Trophoblast cell (in vitro differentiated cells and primary cell): ENCODE measurements around the gene FRMPD4.
A peak's percentile ranks its signal among the peaks of the same experiment; 100 is the strongest.

Experiments
- DNase-seq, 2 donors: peaks; one replicate each; pipeline ENCODE4 v3.0.0-alpha.2; 2016
- H2AFZ ChIP-seq: 2 replicates; pipeline ENCODE4 v1.6.1; 2013; ENCODE audit warnings: low read length, moderate library complexity, mild to moderate bottlenecking; ENCODE audit not compliant: insufficient read depth, poor library complexity
- H2AK5ac ChIP-seq: 2 replicates; pipeline ENCODE4 v1.6.1; 2013; ENCODE audit warnings: mild to moderate bottlenecking, low read length
- H2BK120ac ChIP-seq: 2 replicates; pipeline ENCODE4 v1.6.1; 2013; ENCODE audit warnings: low read length, mild to moderate bottlenecking, moderate library complexity; ENCODE audit not compliant: insufficient read depth, poor library complexity
- H2BK12ac ChIP-seq: 2 replicates; pipeline ENCODE4 v1.6.1; 2013; ENCODE audit warnings: mild to moderate bottlenecking, low read length, moderate library complexity
- H2BK5ac ChIP-seq: 2 replicates; pipeline ENCODE4 v1.6.1; 2013; ENCODE audit warnings: low read length, low read depth, moderate library complexity, mild to moderate bottlenecking; ENCODE audit not compliant: poor library complexity
- H3K14ac ChIP-seq: 2 replicates; pipeline ENCODE4 v1.6.1; 2013; ENCODE audit warnings: mild to moderate bottlenecking, low read length
- H3K18ac ChIP-seq: 2 replicates; pipeline ENCODE4 v1.6.1; 2013; ENCODE audit warnings: mild to moderate bottlenecking, low read length
- H3K23ac ChIP-seq: 2 replicates; pipeline ENCODE4 v1.6.1; 2013; ENCODE audit warnings: low read length
- H3K27ac ChIP-seq: 2 replicates; pipeline ENCODE4 v1.5.1; 2013; ENCODE audit warnings: low read depth, mild to moderate bottlenecking, inconsistent platforms, low read length, moderate library complexity
- H3K27me3 ChIP-seq: 2 replicates; pipeline ENCODE4 v1.6.1; 2013; ENCODE audit warnings: inconsistent platforms, mild to moderate bottlenecking, low read length, moderate library complexity; ENCODE audit not compliant: insufficient read depth
- H3K36me3 ChIP-seq, 2 experiments: 1 replicate in 1 of 2; 2 replicates in 1 of 2; pipeline ENCODE4 v1.6.1; 2013; ENCODE audit warnings: low read length in 2 of 2, mild to moderate bottlenecking in 2 of 2, moderate library complexity in 1 of 2; ENCODE audit not compliant: insufficient read depth in 2 of 2, control insufficient read depth in 1 of 2
- H3K4ac ChIP-seq: 2 replicates; pipeline ENCODE4 v1.6.1; 2013; ENCODE audit warnings: low read depth, mild to moderate bottlenecking, low read length, moderate library complexity
- H3K4me1 ChIP-seq, 2 experiments: 1 replicate in 1 of 2; 2 replicates in 1 of 2; pipeline ENCODE4 v1.6.1; 2013; ENCODE audit warnings: low read length in 2 of 2, mild to moderate bottlenecking in 2 of 2, moderate library complexity in 1 of 2; ENCODE audit not compliant: insufficient read depth in 2 of 2, control insufficient read depth in 1 of 2
- H3K4me2 ChIP-seq: 2 replicates; pipeline ENCODE4 v1.6.1; 2013; ENCODE audit warnings: inconsistent platforms, mild to moderate bottlenecking, low read length, moderate library complexity
- H3K4me3 ChIP-seq: 2 replicates; pipeline ENCODE4 v1.5.1; 2013; ENCODE audit warnings: mild to moderate bottlenecking, low read depth, low read length, inconsistent platforms
- H3K79me1 ChIP-seq: one replicate; pipeline ENCODE4 v1.6.1; 2013; ENCODE audit warnings: low read length
- H3K79me2 ChIP-seq: 2 replicates; pipeline ENCODE4 v1.6.1; 2013; ENCODE audit warnings: low read length, mild to moderate bottlenecking; ENCODE audit not compliant: control insufficient read depth, insufficient read depth, poor library complexity
- H3K9ac ChIP-seq: 2 replicates; pipeline ENCODE4 v1.6.1; 2013; ENCODE audit warnings: mild to moderate bottlenecking, low read length
- H3K9me3 ChIP-seq: 2 replicates; pipeline ENCODE4 v1.6.1; 2013; ENCODE audit warnings: low read depth, mild to moderate bottlenecking, control low read depth, inconsistent platforms, low read length; ENCODE audit not compliant: insufficient read depth
- H4K12ac ChIP-seq: 2 replicates; pipeline ENCODE4 v1.6.1; 2013; ENCODE audit warnings: low read depth, mild to moderate bottlenecking, low read length, moderate library complexity
- H4K8ac ChIP-seq: 2 replicates; pipeline ENCODE4 v1.6.1; 2013; ENCODE audit warnings: low read depth, mild to moderate bottlenecking, low read length, moderate library complexity
- H4K91ac ChIP-seq: one replicate; pipeline ENCODE4 v1.6.1; 2013; ENCODE audit warnings: low read depth, mild to moderate bottlenecking, low read length, moderate library complexity
- WGBS: extraction: QIAGEN DNeasy Blood & Tissue Kit; methylation state at CpG from one replicate; pipeline ENCODE4 v1.1.7; 2013; ENCODE audit warnings: missing lambda C conversion rate; ENCODE audit not compliant: insufficient read length, insufficient coverage; ENCODE audit errors: extremely low coverage; 5-methylcytosine and 5-hydroxymethylcytosine counted together

FRMPD4 gene

DNA sequence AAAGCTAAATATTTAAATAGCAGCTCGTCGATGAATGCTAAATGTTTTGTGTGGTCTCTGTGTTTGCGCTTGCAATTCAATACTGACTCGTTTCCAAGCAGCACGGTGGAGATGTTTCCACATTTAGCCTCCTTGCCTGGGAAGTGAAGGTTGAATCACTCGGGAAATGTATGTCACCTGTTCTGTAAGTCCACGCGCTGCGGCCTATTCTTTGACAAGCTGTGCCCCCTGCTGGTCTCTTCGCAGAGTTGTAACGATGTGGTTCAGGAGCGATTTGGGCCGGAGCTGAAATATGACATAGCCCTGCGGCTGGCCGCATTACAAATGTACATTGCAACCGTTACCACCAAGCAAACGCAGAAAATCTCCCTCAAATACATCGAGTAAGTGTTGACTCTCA, 563.4 kb downstream of the FRMPD4 start:
- Histone ChIP-seq H4K8ac (no peak overlapping the region), H4K12ac (no peak overlapping the region), H3K23ac (no peak overlapping the region), H3K4me2 (no peak overlapping the region), H3K79me2 (no peaks in the 10 kb centered on the region), H3K18ac (no peak overlapping the region), H3K4ac (no peak overlapping the region), H3K36me3 (no peaks in the 10 kb centered on the region), H3K27me3 (no peaks in the 10 kb centered on the region), H2BK5ac (no peak overlapping the region), H3K27ac (no peak overlapping the region), H3K14ac (no peak overlapping the region), H4K91ac (no peak overlapping the region), H3K4me1 (no peaks in the 10 kb centered on the region), H3K9ac (no peak overlapping the region), H2BK120ac (no peak overlapping the region), H2BK12ac (no peak overlapping the region), H2AK5ac (no peak overlapping the region), H3K79me1 (no peaks in the 10 kb centered on the region), H3K4me3 (no peak overlapping the region), H2AFZ (no peak overlapping the region), H3K9me3 (no peaks in the 10 kb centered on the region)
- WGBS = no CpG with 5 or more reads among the region's 18 CpGs
- DNase-seq = peak; percentile 51 to 77

GRCh38 chrX:12702509-12703091, 564.3 kb downstream of the FRMPD4 start:
- Histone ChIP-seq H2AFZ (no peak overlapping the region), H3K4me1 (no peaks in the 10 kb centered on the region), H2BK120ac (no peak overlapping the region), H3K79me2 (no peaks in the 10 kb centered on the region), H4K12ac (no peak overlapping the region), H3K4me2 (no peak overlapping the region), H3K79me1 (no peaks in the 10 kb centered on the region), H3K23ac (no peak overlapping the region), H3K36me3 (no peaks in the 10 kb centered on the region), H3K18ac (no peak overlapping the region), H2AK5ac (no peak overlapping the region), H3K14ac (no peak overlapping the region), H3K4ac (no peak overlapping the region), H3K27ac (no peak overlapping the region), H3K9ac (no peak overlapping the region), H2BK5ac (no peak overlapping the region), H3K9me3 (no peaks in the 10 kb centered on the region), H2BK12ac (no peak overlapping the region), H4K91ac (no peak overlapping the region), H4K8ac (no peak overlapping the region), H3K4me3 (no peak overlapping the region), H3K27me3 (no peaks in the 10 kb centered on the region)
- peak; percentile 4 to 51 for DNase-seq
- WGBS = no CpG with 5 or more reads among the region's 3 CpGs

DNA sequence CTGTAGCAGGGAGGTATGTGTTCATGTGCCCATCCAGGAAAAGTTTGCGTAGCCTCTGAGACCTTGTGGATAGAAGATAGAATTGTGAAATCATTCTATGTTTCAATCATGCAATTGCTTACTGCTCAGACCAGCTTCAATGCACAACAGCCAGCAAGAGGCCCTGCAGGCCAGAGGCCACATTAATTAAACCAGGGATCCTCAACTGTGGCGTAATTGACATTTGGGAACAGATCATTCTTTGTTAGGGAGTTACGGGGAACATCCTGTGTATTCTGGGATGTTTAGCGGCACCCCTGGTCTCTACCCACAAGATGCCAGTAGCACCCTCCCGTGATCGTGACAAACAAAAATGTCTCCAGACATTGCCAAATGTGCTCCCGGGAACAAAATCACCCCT, 566.4 kb downstream of the FRMPD4 start:
- H3K4me3 ChIP-seq = no peak overlapping the region
- H3K79me1 ChIP-seq = no peaks in the 10 kb centered on the region
- no peaks in the 10 kb centered on the region for H3K79me2 ChIP-seq
- no peaks in the 10 kb centered on the region for H3K36me3 ChIP-seq
- H3K4me1 ChIP-seq = no peaks in the 10 kb centered on the region
- no peak overlapping the region for H2BK120ac ChIP-seq
- no peak for DNase-seq
- H2AFZ ChIP-seq = no peak overlapping the region
- no peak overlapping the region for H3K27ac ChIP-seq
- no peak overlapping the region for H3K23ac ChIP-seq
- no peak overlapping the region for H4K8ac ChIP-seq
- no peak overlapping the region for H3K14ac ChIP-seq
- H3K27me3 ChIP-seq = no peaks in the 10 kb centered on the region
- H3K18ac ChIP-seq = no peak overlapping the region
- H3K4ac ChIP-seq = no peak overlapping the region
- no peak overlapping the region for H2BK5ac ChIP-seq
- no peaks in the 10 kb centered on the region for H3K9me3 ChIP-seq
- H2AK5ac ChIP-seq = no peak overlapping the region
- WGBS = no CpG with 5 or more reads among the region's 7 CpGs
- H4K12ac ChIP-seq = no peak overlapping the region
- no peak overlapping the region for H4K91ac ChIP-seq
- no peak overlapping the region for H3K4me2 ChIP-seq
- no peak overlapping the region for H3K9ac ChIP-seq
- H2BK12ac ChIP-seq = no peak overlapping the region

DNA sequence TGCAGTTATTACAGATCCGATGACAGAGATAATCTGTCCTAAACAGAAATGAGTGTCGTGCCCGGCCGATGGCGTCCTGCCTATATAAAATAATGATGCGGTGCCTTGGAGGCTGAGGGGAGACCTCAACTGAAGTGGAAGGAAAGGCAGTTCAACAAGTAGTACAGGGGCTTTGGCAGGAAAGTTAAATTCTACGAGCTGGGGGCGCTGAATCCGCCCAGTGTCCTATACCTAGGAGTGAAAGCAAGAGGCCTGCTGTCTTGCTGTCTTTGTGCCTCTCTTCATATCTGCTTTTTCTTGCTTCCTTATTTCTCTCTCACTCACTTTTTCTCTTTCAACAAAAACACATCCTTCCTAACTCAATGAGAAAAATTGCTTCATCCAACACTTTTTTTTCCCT, 570.8 kb downstream of the FRMPD4 start:
- H3K18ac ChIP-seq = no peak overlapping the region
- H2BK5ac ChIP-seq = no peak overlapping the region
- H3K79me1 ChIP-seq = no peaks in the 10 kb centered on the region
- H4K8ac ChIP-seq = no peak overlapping the region
- no peak overlapping the region for H2BK120ac ChIP-seq
- H3K4me1 ChIP-seq = no peaks in the 10 kb centered on the region
- no peak overlapping the region for H3K14ac ChIP-seq
- no peak overlapping the region for H3K4me3 ChIP-seq
- no peak overlapping the region for H3K4me2 ChIP-seq
- H2BK12ac ChIP-seq = no peak overlapping the region
- no peak overlapping the region for H4K12ac ChIP-seq
- no peaks in the 10 kb centered on the region for H3K36me3 ChIP-seq
- no peak overlapping the region for H3K4ac ChIP-seq
- H3K27ac ChIP-seq = no peak overlapping the region
- no peak for DNase-seq
- no CpG with 5 or more reads among the region's 9 CpGs for WGBS
- no peaks in the 10 kb centered on the region for H3K9me3 ChIP-seq
- no peaks in the 10 kb centered on the region for H3K79me2 ChIP-seq
- H3K23ac ChIP-seq = no peak overlapping the region
- no peak overlapping the region for H3K9ac ChIP-seq
- H2AK5ac ChIP-seq = no peak overlapping the region
- no peak overlapping the region for H2AFZ ChIP-seq
- no peak overlapping the region for H4K91ac ChIP-seq
- no peaks in the 10 kb centered on the region for H3K27me3 ChIP-seq
